Measurements from ENCODE around the gene COMMD6. TPM values are rescaled to one million over a fixed set of nuclear protein-coding genes. Genes with fewer than 3 reads are reported as not detected.

The COMMD6 gene
- total RNA-seq, 1 donor from 2014 or later: 28.2 TPM

GRCh38 chr13:75507027-75508001 lies 30.3 kb downstream of the COMMD6 start:
- Histone ChIP-seq H3K27ac (ENCODE audit: low read depth, low read length) (no peak overlapping the region), H3K4me1 (ENCODE audit: control insufficient read depth in 3 of 3, insufficient read depth in 3 of 3, low read length in 3 of 3) (peaks cover 2 to 7% (median 5%) of the 10 kb centered on the region in 3 donors), H3K36me3 (ENCODE audit: control insufficient read depth in 3 of 3, insufficient read depth in 3 of 3, low read length in 3 of 3) (no peaks in the 10 kb centered on the region), H3K9ac (ENCODE audit: low read depth in 1 of 3, low read length in 3 of 3) (no peak overlapping the region), H3K27me3 (ENCODE audit: control insufficient read depth in 3 of 3, insufficient read depth in 3 of 3, low read length in 3 of 3) (no peaks in the 10 kb centered on the region), H3K4me3 (ENCODE audit: low read length in 3 of 3) (no peak overlapping the region), H3K9me3 (ENCODE audit: control insufficient read depth in 3 of 3, low read length in 3 of 3) (no peaks in the 10 kb centered on the region)

DNA sequence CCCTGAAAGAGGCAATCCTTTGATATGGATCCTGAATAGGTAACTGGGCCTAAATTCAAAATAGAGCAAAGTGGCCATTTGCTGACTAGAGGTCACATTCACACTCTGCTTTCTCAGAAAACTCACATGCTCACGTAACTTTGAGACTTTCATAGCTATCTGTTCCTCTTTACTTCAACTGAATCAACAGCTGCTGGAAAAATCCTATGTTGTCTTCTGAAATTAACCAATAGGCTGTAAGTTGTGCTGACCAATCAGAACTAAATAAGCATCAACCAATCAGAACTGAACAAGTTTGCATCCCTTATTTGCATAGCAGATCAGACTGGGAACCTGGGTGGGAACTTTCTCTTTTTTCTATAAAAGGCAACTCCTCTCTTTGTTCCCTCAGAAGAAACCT lies 31.6 kb downstream of the COMMD6 start:
- Histone ChIP-seq H3K27ac (ENCODE audit: low read depth, low read length) (no peak overlapping the region), H3K4me3 (ENCODE audit: low read length in 3 of 3) (no peak overlapping the region), H3K9me3 (ENCODE audit: control insufficient read depth in 3 of 3, low read length in 3 of 3) (no peaks in the 10 kb centered on the region), H3K4me1 (ENCODE audit: control insufficient read depth in 3 of 3, insufficient read depth in 3 of 3, low read length in 3 of 3) (peaks cover 2 to 7% (median 5%) of the 10 kb centered on the region in 3 donors), H3K27me3 (ENCODE audit: control insufficient read depth in 3 of 3, insufficient read depth in 3 of 3, low read length in 3 of 3) (no peaks in the 10 kb centered on the region), H3K36me3 (ENCODE audit: control insufficient read depth in 3 of 3, insufficient read depth in 3 of 3, low read length in 3 of 3) (no peaks in the 10 kb centered on the region), H3K9ac (ENCODE audit: low read depth in 1 of 3, low read length in 3 of 3) (no peak overlapping the region)

GRCh38 chr13:75505327-75505726 lies 32.3 kb downstream of the COMMD6 start:
- Histone ChIP-seq H3K36me3 (ENCODE audit: control insufficient read depth in 3 of 3, insufficient read depth in 3 of 3, low read length in 3 of 3) (no peaks in the 10 kb centered on the region), H3K4me1 (ENCODE audit: control insufficient read depth in 3 of 3, insufficient read depth in 3 of 3, low read length in 3 of 3) (peaks cover 2 to 7% (median 5%) of the 10 kb centered on the region in 3 donors), H3K9me3 (ENCODE audit: control insufficient read depth in 3 of 3, low read length in 3 of 3) (no peaks in the 10 kb centered on the region), H3K4me3 (ENCODE audit: low read length in 3 of 3) (no peak overlapping the region), H3K9ac (ENCODE audit: low read depth in 1 of 3, low read length in 3 of 3) (no peak overlapping the region), H3K27me3 (ENCODE audit: control insufficient read depth in 3 of 3, insufficient read depth in 3 of 3, low read length in 3 of 3) (no peaks in the 10 kb centered on the region), H3K27ac (ENCODE audit: low read depth, low read length) (no peak overlapping the region)

- no peaks in the 10 kb centered on the region for H3K4me1 ChIP-seq (ENCODE audit: control insufficient read depth in 3 of 3, insufficient read depth in 3 of 3, low read length in 3 of 3)
These were observed 41.7 kb downstream of the COMMD6 start for GRCh38 chr13:75495938-75496337.

GRCh38 chr13:75494491-75494890 lies 43.1 kb downstream of the COMMD6 start:
- Histone ChIP-seq H3K27me3 (ENCODE audit: control insufficient read depth in 3 of 3, insufficient read depth in 3 of 3, low read length in 3 of 3) (no peaks in the 10 kb centered on the region), H3K4me1 (ENCODE audit: control insufficient read depth in 3 of 3, insufficient read depth in 3 of 3, low read length in 3 of 3) (no peaks in the 10 kb centered on the region), H3K27ac (ENCODE audit: low read depth, low read length) (no peak overlapping the region), H3K36me3 (ENCODE audit: control insufficient read depth in 3 of 3, insufficient read depth in 3 of 3, low read length in 3 of 3) (no peaks in the 10 kb centered on the region), H3K4me3 (ENCODE audit: low read length in 3 of 3) (no peak overlapping the region), H3K9me3 (ENCODE audit: control insufficient read depth in 3 of 3, low read length in 3 of 3) (no peaks in the 10 kb centered on the region), H3K9ac (ENCODE audit: low read depth in 1 of 3, low read length in 3 of 3) (no peak overlapping the region)

More at GRCh38 chr13:75495938-75496337, 41.7 kb downstream of the COMMD6 start:
- no peaks in the 10 kb centered on the region for H3K9me3 ChIP-seq (ENCODE audit: control insufficient read depth in 3 of 3, low read length in 3 of 3)
- H3K9ac ChIP-seq (ENCODE audit: low read depth in 1 of 3, low read length in 3 of 3): no peak overlapping the region
- H3K4me3 ChIP-seq (ENCODE audit: low read length in 3 of 3): no peak overlapping the region
- H3K27ac ChIP-seq (ENCODE audit: low read depth, low read length): no peak overlapping the region
- no peaks in the 10 kb centered on the region for H3K27me3 ChIP-seq (ENCODE audit: control insufficient read depth in 3 of 3, insufficient read depth in 3 of 3, low read length in 3 of 3)
- H3K36me3 ChIP-seq (ENCODE audit: control insufficient read depth in 3 of 3, insufficient read depth in 3 of 3, low read length in 3 of 3): no peaks in the 10 kb centered on the region

DNA sequence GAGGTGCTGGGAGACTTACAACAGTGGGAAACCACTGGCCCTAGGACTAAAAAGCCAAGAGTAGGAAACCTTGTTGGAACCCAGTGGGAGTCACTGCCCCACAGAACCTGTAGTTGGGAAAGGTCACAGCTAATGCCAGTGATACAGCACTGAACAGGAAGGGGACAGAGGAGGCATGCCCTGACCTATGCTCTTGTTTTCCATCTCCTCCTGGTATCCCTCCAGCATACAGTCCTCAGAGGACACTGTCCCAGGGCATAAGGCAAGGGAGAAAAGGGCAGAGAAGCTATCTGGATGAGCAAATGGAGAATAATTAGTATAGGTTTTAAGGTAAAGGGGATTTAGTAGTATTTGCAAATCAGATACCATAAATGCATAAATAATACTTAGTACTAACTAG lies 44.5 kb downstream of the COMMD6 start:
- Histone ChIP-seq H3K36me3 (ENCODE audit: control insufficient read depth in 3 of 3, insufficient read depth in 3 of 3, low read length in 3 of 3) (no peaks in the 10 kb centered on the region), H3K9ac (ENCODE audit: low read depth in 1 of 3, low read length in 3 of 3) (no peak overlapping the region), H3K9me3 (ENCODE audit: control insufficient read depth in 3 of 3, low read length in 3 of 3) (no peaks in the 10 kb centered on the region), H3K27ac (ENCODE audit: low read depth, low read length) (no peak overlapping the region), H3K4me1 (ENCODE audit: control insufficient read depth in 3 of 3, insufficient read depth in 3 of 3, low read length in 3 of 3) (no peaks in the 10 kb centered on the region), H3K4me3 (ENCODE audit: low read length in 3 of 3) (no peak overlapping the region), H3K27me3 (ENCODE audit: control insufficient read depth in 3 of 3, insufficient read depth in 3 of 3, low read length in 3 of 3) (no peaks in the 10 kb centered on the region)

GRCh38 chr13:75492389-75492788 lies 45.3 kb downstream of the COMMD6 start:
- Histone ChIP-seq H3K4me3 (ENCODE audit: low read length in 3 of 3) (no peak overlapping the region), H3K9ac (ENCODE audit: low read depth in 1 of 3, low read length in 3 of 3) (no peak overlapping the region), H3K4me1 (ENCODE audit: control insufficient read depth in 3 of 3, insufficient read depth in 3 of 3, low read length in 3 of 3) (no peaks in the 10 kb centered on the region), H3K9me3 (ENCODE audit: control insufficient read depth in 3 of 3, low read length in 3 of 3) (no peaks in the 10 kb centered on the region), H3K27me3 (ENCODE audit: control insufficient read depth in 3 of 3, insufficient read depth in 3 of 3, low read length in 3 of 3) (no peaks in the 10 kb centered on the region), H3K36me3 (ENCODE audit: control insufficient read depth in 3 of 3, insufficient read depth in 3 of 3, low read length in 3 of 3) (no peaks in the 10 kb centered on the region), H3K27ac (ENCODE audit: low read depth, low read length) (no peak overlapping the region)

GRCh38 chr13:75491376-75491775 lies 46.3 kb downstream of the COMMD6 start:
- Histone ChIP-seq H3K4me1 (ENCODE audit: control insufficient read depth in 3 of 3, insufficient read depth in 3 of 3, low read length in 3 of 3) (no peaks in the 10 kb centered on the region), H3K9me3 (ENCODE audit: control insufficient read depth in 3 of 3, low read length in 3 of 3) (no peaks in the 10 kb centered on the region), H3K27me3 (ENCODE audit: control insufficient read depth in 3 of 3, insufficient read depth in 3 of 3, low read length in 3 of 3) (no peaks in the 10 kb centered on the region), H3K4me3 (ENCODE audit: low read length in 3 of 3) (no peak overlapping the region), H3K36me3 (ENCODE audit: control insufficient read depth in 3 of 3, insufficient read depth in 3 of 3, low read length in 3 of 3) (no peaks in the 10 kb centered on the region), H3K27ac (ENCODE audit: low read depth, low read length) (no peak overlapping the region), H3K9ac (ENCODE audit: low read depth in 1 of 3, low read length in 3 of 3) (no peak overlapping the region)

DNA sequence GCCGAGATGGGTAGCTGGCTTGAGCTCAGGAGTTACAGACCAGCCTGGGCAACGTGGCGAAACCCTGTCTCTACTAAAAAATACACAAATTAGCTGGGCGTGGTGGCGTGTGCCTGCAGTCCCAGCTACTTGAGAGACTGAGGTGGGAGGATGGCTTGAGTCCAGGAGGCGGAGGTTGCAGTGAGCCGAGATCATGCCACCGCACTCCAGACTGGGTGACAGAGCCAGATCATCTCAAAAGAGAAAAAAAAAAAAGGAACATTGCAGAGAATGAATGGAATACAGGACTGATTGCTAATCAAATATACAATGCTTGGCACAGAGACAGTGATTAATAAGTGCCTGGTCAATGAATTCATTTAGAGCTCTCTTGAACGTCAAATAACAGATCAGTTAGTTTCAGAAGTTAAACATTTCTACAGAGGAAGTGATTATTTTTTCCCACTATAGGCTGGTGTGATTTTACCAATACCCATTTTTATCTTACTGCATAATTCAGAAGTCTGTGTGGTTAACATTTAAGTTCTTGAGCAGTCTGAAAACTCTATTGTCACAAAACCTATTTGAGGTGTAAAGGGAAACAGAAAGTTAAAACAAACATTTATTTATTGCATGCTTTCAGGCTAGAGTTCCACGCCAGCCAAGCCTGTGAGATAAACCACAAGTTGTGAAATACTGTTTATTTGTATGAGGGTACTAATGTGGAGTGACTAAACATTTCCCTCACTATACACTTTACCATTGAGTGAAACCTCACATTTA lies 48.0 kb downstream of the COMMD6 start:
- Histone ChIP-seq H3K9ac (ENCODE audit: low read depth in 1 of 3, low read length in 3 of 3) (no peak overlapping the region), H3K27ac (ENCODE audit: low read depth, low read length) (no peak overlapping the region), H3K27me3 (ENCODE audit: control insufficient read depth in 3 of 3, insufficient read depth in 3 of 3, low read length in 3 of 3) (no peaks in the 10 kb centered on the region), H3K9me3 (ENCODE audit: control insufficient read depth in 3 of 3, low read length in 3 of 3) (no peaks in the 10 kb centered on the region), H3K4me3 (ENCODE audit: low read length in 3 of 3) (no peak overlapping the region), H3K36me3 (ENCODE audit: control insufficient read depth in 3 of 3, insufficient read depth in 3 of 3, low read length in 3 of 3) (no peaks in the 10 kb centered on the region), H3K4me1 (ENCODE audit: control insufficient read depth in 3 of 3, insufficient read depth in 3 of 3, low read length in 3 of 3) (peaks cover 0 to 3% (median 0%) of the 10 kb centered on the region in 3 donors)

Data from skeletal muscle tissue (tissue), 4 donors.